ENCODE data around the gene LKAAEAR1.

DNA sequence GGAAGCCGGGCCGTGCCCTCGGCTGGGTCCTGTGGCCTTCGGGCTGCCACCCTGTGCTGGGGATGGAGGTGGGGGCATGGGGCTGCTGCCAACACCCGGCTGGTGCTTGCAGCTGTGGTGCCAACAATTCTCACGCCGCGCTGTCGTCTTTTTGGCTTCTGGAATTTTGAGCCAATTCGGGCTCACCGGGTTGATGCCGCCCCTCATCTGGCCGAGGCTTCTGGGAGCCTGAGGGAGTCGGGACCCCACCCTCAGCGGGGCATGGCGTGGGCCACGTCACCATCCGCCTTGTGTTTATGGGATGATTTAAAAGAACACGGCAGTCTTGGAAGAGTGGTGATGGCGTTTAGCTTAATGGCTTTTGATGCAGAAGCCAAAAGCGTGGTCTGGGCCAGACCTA lies 31.8 kb upstream of the LKAAEAR1 start:
- no peak for TF ChIP-seq ZNF830 (CRISPR knock-in tag; IDR thresholded peaks at IDR 0.05)
- no peak for TF ChIP-seq MXI1 (IDR thresholded peaks at IDR 0.05; ENCODE audit: low read depth, low read length)
- no peak for TF ChIP-seq SP1 (CRISPR knock-in tag; IDR thresholded peaks at IDR 0.05)

Data from K562 (cell line).